HCT116 (cell line): ENCODE results near the gene MS4A3.

Experiments
- EZH2 ChIP-seq: fragments of 200-600 bp; sonication (generic); IDR thresholded peaks from 2 replicates; pipeline ENCODE4 v1.6.1; 2017; ENCODE audit warnings: antibody characterized with exemption, mixed run types
- EZH2phosphoT487 ChIP-seq: fragments of 200-600 bp; IDR thresholded peaks from 2 replicates; pipeline ENCODE4 v1.6.1; 2018; ENCODE audit warnings: antibody characterized with exemption, borderline replicate concordance
- POLR2A ChIP-seq: IDR thresholded peaks from 2 replicates; pipeline ENCODE4 v1.7.0; 2011; ENCODE audit warnings: borderline replicate concordance; ENCODE audit not compliant: insufficient read depth, insufficient read length; ENCODE audit errors: extremely low read depth
- POLR2AphosphoS5 ChIP-seq: IDR thresholded peaks from 2 replicates; pipeline ENCODE4 v1.6.1; 2011; ENCODE audit warnings: mild to moderate bottlenecking, low read depth, low read length, moderate library complexity
- TF ChIP-seq, protein P1 (sequence below): IDR thresholded peaks from 2 replicates; pipeline ENCODE4 v1.6.1; 2012; ENCODE audit warnings: low read depth
- TF ChIP-seq, protein P2 (sequence below): IDR thresholded peaks from 2 replicates; pipeline ENCODE4 v1.6.1; 2012
- TF ChIP-seq, protein P3 (sequence below), 3 experiments: fragments of 200-600 bp in 1 of 3; sonication (generic) in 1 of 3; IDR thresholded peaks in 2 of 3; conservative IDR thresholded peaks in 1 of 3; 2 replicates each; pipeline ENCODE4 v1.5.1; 2012 to 2017; ENCODE audit warnings: low read depth in 2 of 3, low read length in 2 of 3, antibody characterized with exemption in 1 of 3, borderline replicate concordance in 1 of 3, control low read depth in 1 of 3, mild to moderate bottlenecking in 1 of 3, mixed read lengths in 1 of 3, mixed run types in 1 of 3, moderate library complexity in 1 of 3; ENCODE audit not compliant: insufficient read depth in 1 of 3
- TF ChIP-seq, protein P4 (sequence below): IDR thresholded peaks from 2 replicates; pipeline ENCODE4 v1.6.1; 2012

DNA sequence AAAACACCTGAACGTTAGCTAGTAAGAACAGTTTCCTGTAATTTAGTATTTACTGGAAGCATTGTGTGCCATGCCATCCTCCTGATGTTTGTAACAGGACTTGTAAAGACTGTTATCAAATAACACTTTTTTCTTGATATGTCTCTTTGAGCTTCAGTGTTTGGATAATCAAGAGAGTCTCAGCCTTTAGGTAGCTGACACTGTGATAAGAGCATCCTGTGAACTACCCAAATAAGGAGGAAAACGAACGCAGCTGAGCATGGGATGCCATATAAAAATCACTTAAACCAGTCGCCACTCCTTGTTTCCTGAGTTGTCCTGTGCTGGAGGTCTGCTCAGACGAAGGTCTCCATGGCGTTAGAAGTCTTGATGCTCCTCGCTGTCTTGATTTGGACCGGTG, 16.4 kb upstream of the MS4A3 start, which contains the start of gene OOSP2:
- TF ChIP-seq EZH2phosphoT487: no peak
- TF ChIP-seq, protein P1, sequence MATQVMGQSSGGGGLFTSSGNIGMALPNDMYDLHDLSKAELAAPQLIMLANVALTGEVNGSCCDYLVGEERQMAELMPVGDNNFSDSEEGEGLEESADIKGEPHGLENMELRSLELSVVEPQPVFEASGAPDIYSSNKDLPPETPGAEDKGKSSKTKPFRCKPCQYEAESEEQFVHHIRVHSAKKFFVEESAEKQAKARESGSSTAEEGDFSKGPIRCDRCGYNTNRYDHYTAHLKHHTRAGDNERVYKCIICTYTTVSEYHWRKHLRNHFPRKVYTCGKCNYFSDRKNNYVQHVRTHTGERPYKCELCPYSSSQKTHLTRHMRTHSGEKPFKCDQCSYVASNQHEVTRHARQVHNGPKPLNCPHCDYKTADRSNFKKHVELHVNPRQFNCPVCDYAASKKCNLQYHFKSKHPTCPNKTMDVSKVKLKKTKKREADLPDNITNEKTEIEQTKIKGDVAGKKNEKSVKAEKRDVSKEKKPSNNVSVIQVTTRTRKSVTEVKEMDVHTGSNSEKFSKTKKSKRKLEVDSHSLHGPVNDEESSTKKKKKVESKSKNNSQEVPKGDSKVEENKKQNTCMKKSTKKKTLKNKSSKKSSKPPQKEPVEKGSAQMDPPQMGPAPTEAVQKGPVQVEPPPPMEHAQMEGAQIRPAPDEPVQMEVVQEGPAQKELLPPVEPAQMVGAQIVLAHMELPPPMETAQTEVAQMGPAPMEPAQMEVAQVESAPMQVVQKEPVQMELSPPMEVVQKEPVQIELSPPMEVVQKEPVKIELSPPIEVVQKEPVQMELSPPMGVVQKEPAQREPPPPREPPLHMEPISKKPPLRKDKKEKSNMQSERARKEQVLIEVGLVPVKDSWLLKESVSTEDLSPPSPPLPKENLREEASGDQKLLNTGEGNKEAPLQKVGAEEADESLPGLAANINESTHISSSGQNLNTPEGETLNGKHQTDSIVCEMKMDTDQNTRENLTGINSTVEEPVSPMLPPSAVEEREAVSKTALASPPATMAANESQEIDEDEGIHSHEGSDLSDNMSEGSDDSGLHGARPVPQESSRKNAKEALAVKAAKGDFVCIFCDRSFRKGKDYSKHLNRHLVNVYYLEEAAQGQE: no peak
- no peak for TF ChIP-seq POLR2A
- TF ChIP-seq, protein P2, sequence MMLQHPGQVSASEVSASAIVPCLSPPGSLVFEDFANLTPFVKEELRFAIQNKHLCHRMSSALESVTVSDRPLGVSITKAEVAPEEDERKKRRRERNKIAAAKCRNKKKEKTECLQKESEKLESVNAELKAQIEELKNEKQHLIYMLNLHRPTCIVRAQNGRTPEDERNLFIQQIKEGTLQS: no peak
- TF ChIP-seq EZH2: no peak
- TF ChIP-seq, protein P3, sequence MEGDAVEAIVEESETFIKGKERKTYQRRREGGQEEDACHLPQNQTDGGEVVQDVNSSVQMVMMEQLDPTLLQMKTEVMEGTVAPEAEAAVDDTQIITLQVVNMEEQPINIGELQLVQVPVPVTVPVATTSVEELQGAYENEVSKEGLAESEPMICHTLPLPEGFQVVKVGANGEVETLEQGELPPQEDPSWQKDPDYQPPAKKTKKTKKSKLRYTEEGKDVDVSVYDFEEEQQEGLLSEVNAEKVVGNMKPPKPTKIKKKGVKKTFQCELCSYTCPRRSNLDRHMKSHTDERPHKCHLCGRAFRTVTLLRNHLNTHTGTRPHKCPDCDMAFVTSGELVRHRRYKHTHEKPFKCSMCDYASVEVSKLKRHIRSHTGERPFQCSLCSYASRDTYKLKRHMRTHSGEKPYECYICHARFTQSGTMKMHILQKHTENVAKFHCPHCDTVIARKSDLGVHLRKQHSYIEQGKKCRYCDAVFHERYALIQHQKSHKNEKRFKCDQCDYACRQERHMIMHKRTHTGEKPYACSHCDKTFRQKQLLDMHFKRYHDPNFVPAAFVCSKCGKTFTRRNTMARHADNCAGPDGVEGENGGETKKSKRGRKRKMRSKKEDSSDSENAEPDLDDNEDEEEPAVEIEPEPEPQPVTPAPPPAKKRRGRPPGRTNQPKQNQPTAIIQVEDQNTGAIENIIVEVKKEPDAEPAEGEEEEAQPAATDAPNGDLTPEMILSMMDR (IDR thresholded peaks at IDR 0.05 in 2 of 3, conservative IDR thresholded peaks at IDR 0.05 in 1 of 3; ENCODE audit: borderline replicate concordance in 1 of 3, insufficient read depth in 1 of 3, low read depth in 2 of 3, low read length in 2 of 3): no peak
- TF ChIP-seq, protein P4, sequence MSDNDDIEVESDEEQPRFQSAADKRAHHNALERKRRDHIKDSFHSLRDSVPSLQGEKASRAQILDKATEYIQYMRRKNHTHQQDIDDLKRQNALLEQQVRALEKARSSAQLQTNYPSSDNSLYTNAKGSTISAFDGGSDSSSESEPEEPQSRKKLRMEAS: no peak
- TF ChIP-seq POLR2AphosphoS5: no peak
